ENCODE measurements around the gene TMEM231.
"Not testable (repeated sequence)": the region's sequence is repeated elsewhere in the genome, so short reads cannot be mapped to it uniquely, and the experiment has no call there.

GRCh38 chr16:75516189-75516966, 39.7 kb downstream of the TMEM231 start:
- TF ChIP-seq CTCF, POLR2AphosphoS5, POLR2A, EP300 (IDR thresholded peaks at IDR 0.05): not testable (repeated sequence)
